Keratinocyte (primary cell): ENCODE measurements around the gene LCE6A. TPM values are rescaled to one million over a fixed set of nuclear protein-coding genes. Genes with fewer than 3 reads are reported as not detected.

Experiments used
- DNase-seq: peaks from one replicate; pipeline ENCODE4 v3.0.0-alpha.2; 2011; ENCODE audit warnings: low read depth, missing footprints, low spot score
- FAIRE-seq: peaks from 2 replicates; lab custom pipeline; 2011; peaks lifted over from hg19 to GRCh38; lab: Jason Lieb, UNC
- H2AFZ ChIP-seq: 2 replicates; pipeline ENCODE4 v1.6.0; 2012; ENCODE audit warnings: low read length, control low read depth, inconsistent platforms; ENCODE audit not compliant: control insufficient read depth
- H3K27ac ChIP-seq: 2 replicates; pipeline ENCODE4 v1.5.1; 2011; ENCODE audit warnings: low read length; ENCODE audit not compliant: control insufficient read depth, insufficient read depth
- H3K27me3 ChIP-seq: 3 replicates; pipeline ENCODE4 v1.6.0; 2011; ENCODE audit warnings: low read length; ENCODE audit not compliant: control insufficient read depth, insufficient read depth; ENCODE audit errors: extremely low read depth
- H3K36me3 ChIP-seq, 2 experiments: 2 replicates in 1 of 2; 3 replicates in 1 of 2; pipeline ENCODE4 v1.5.1; 2011; ENCODE audit warnings: low read length in 2 of 2, mild to moderate bottlenecking in 1 of 2; ENCODE audit not compliant: control insufficient read depth in 2 of 2, insufficient read depth in 2 of 2; ENCODE audit errors: extremely low read depth in 1 of 2
- H3K4me1 ChIP-seq: 3 replicates; pipeline ENCODE4 v1.5.1; 2011; ENCODE audit warnings: low read length; ENCODE audit not compliant: control insufficient read depth, insufficient read depth; ENCODE audit errors: extremely low read depth
- H3K4me2 ChIP-seq: 3 replicates; pipeline ENCODE4 v1.6.0; 2011; ENCODE audit warnings: low read depth, low read length; ENCODE audit not compliant: control insufficient read depth, insufficient read depth; ENCODE audit errors: extremely low read depth
- H3K4me3 ChIP-seq, 3 experiments: fragments of 200-600 bp in 1 of 3; sonication (generic) in 1 of 3; 2 replicates in 2 of 3; 3 replicates in 1 of 3; pipeline ENCODE4 v1.5.1; 2011 to 2016; ENCODE audit warnings: low read length in 3 of 3, mild to moderate bottlenecking in 3 of 3, control low read depth in 2 of 3, inconsistent platforms in 1 of 3, low read depth in 1 of 3, mixed read lengths in 1 of 3, mixed run types in 1 of 3, moderate library complexity in 1 of 3; ENCODE audit not compliant: control insufficient read depth in 2 of 3, insufficient read depth in 2 of 3; ENCODE audit errors: extremely low read depth in 1 of 3
- H3K79me2 ChIP-seq: 2 replicates; pipeline ENCODE4 v1.6.0; 2012; ENCODE audit warnings: low read length; ENCODE audit not compliant: control insufficient read depth, insufficient read depth
- H3K9ac ChIP-seq: 3 replicates; pipeline ENCODE4 v1.6.0; 2011; ENCODE audit warnings: low read length; ENCODE audit not compliant: control insufficient read depth, insufficient read depth; ENCODE audit errors: extremely low read depth
- H3K9me1 ChIP-seq: 3 replicates; pipeline ENCODE4 v1.6.0; 2011; ENCODE audit warnings: low read length; ENCODE audit not compliant: control insufficient read depth, insufficient read depth; ENCODE audit errors: extremely low read depth
- H3K9me3 ChIP-seq: 2 replicates; pipeline ENCODE4 v1.5.1; 2012; ENCODE audit warnings: low read depth, low read length; ENCODE audit not compliant: control insufficient read depth
- H4K20me1 ChIP-seq: 3 replicates; pipeline ENCODE4 v1.6.0; 2011; ENCODE audit warnings: low read length; ENCODE audit not compliant: control insufficient read depth, insufficient read depth; ENCODE audit errors: extremely low read depth
- CTCF ChIP-seq, 3 experiments: IDR thresholded peaks in 1 of 3; conservative IDR thresholded peaks in 1 of 3; optimal IDR thresholded peaks in 1 of 3; 2 replicates in 2 of 3; 3 replicates in 1 of 3; pipeline versions ENCODE3 to v1.5.1; 2011; ENCODE audit warnings: low read length in 3 of 3, mild to moderate bottlenecking in 3 of 3, moderate library complexity in 2 of 3, control low read depth in 1 of 3, inconsistent platforms in 1 of 3; ENCODE audit not compliant: insufficient read depth in 2 of 3; ENCODE audit errors: extremely low read depth in 1 of 3
- EZH2 ChIP-seq: IDR thresholded peaks from one replicate; pipeline ENCODE4 v1.6.1; 2012; ENCODE audit warnings: inconsistent platforms, mild to moderate bottlenecking, low read length, moderate library complexity
- dilution Hi-C: fragments of 300-500 bp; cut with MboI; formaldehyde crosslinking; loops from one replicate; pipeline ENCODE4 v1.7.0; 2020; ENCODE audit warnings: low sequenced_read_pairs; ENCODE audit not compliant: extremely low pct_ligation_motif_present
- polyA plus RNA-seq, 5 experiments: library from polyadenylated mRNA; depleted of rRNA in 3 of 5; stranded (reverse) in 3 of 5; stranded (forward) in 1 of 5; unstranded in 1 of 5; fragments of >200 nt; gene quantifications; 1 replicate in 1 of 5; 2 replicates in 3 of 5; 3 replicates in 1 of 5; pipeline versions ENCODE4 v1.2.1 to v1.2.3, GENCODE V29; 2011 to 2012; ENCODE audit warnings: missing spikeins in 2 of 5, low read depth in 1 of 5, low replicate concordance in 1 of 5

The LCE6A gene
- polyA plus RNA-seq, 1 donor (not counting 4 experiments of a cell fraction or from before 2014, with no cell fraction given) = 0.60 TPM

GRCh38 chr1:152823294-152823693 is 19.4 kb upstream of the LCE6A start:
- Histone ChIP-seq H3K4me3 (no peak overlapping the region), H3K27ac (no peak overlapping the region), H3K9ac (no peak overlapping the region), H4K20me1 (no peaks in the 10 kb centered on the region), H3K9me3 (no peaks in the 10 kb centered on the region), H3K4me2 (no peak overlapping the region), H2AFZ (no peak overlapping the region), H3K36me3 (no peaks in the 10 kb centered on the region), H3K27me3 (no peaks in the 10 kb centered on the region), H3K9me1 (no peaks in the 10 kb centered on the region), H3K4me1 (no peaks in the 10 kb centered on the region), H3K79me2 (no peaks in the 10 kb centered on the region)
- DNase-seq (no peak), FAIRE-seq (no peak)
- TF ChIP-seq EZH2 = no peak
- TF ChIP-seq CTCF (optimal IDR thresholded peaks at IDR 0.05 in 1 of 3, IDR thresholded peaks at IDR 0.05 in 1 of 3, conservative IDR thresholded peaks at IDR 0.05 in 1 of 3; ENCODE audit: extremely low read depth in 1 of 3, insufficient read depth in 2 of 3, low read length in 3 of 3) = no peak
- dilution Hi-C loops = no loop called here

DNA sequence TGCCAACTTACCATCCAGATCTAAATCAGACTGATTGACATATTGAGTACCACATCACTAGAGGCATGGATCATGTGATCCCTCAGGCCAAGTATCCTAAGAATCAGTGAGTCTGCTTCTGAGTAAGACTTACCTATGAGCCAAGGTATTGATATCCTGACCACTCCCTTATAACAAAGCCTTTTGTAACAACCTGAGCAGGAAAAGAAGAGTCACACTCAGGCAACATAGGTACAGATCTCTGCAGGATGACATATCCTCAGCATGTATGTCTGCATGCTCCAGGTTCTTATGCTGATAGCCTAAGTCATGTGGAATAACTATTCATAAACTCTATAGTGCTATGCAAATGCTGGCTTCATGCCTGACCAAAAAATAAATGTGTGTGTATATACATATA is 17.7 kb upstream of the LCE6A start:
- Histone ChIP-seq H3K27ac (no peak overlapping the region), H3K4me1 (no peaks in the 10 kb centered on the region), H3K36me3 (no peaks in the 10 kb centered on the region), H3K27me3 (no peaks in the 10 kb centered on the region), H3K4me2 (no peak overlapping the region), H3K9ac (no peak overlapping the region), H3K9me1 (no peaks in the 10 kb centered on the region), H4K20me1 (no peaks in the 10 kb centered on the region), H3K4me3 (no peak overlapping the region), H3K79me2 (no peaks in the 10 kb centered on the region), H3K9me3 (no peaks in the 10 kb centered on the region), H2AFZ (no peak overlapping the region)
- peak; percentile 73 for FAIRE-seq
- no peak for TF ChIP-seq CTCF (optimal IDR thresholded peaks at IDR 0.05 in 1 of 3, IDR thresholded peaks at IDR 0.05 in 1 of 3, conservative IDR thresholded peaks at IDR 0.05 in 1 of 3; ENCODE audit: extremely low read depth in 1 of 3, insufficient read depth in 2 of 3, low read length in 3 of 3)
- TF ChIP-seq EZH2 = no peak
- DNase-seq = no peak
- dilution Hi-C loops = no loop called here
